ENCODE results near the gene RARG.

The RARG gene

GRCh38 chr12:53210843-53211242 is 21.2 kb downstream of the RARG start:
- no peak overlapping the region for H4K91ac ChIP-seq (ENCODE audit: low read length)
- no peak overlapping the region for H3K23ac ChIP-seq (ENCODE audit: low read length in 2 of 2)
- no peak overlapping the region for H2AK5ac ChIP-seq (ENCODE audit: low read length, severe bottlenecking)
- no peak overlapping the region for H3K4me3 ChIP-seq (ENCODE audit: insufficient read depth in 1 of 2, low read depth in 1 of 2, low read length in 2 of 2)
- H3K79me1 ChIP-seq (replicated peaks; ENCODE audit: low read length, poor library complexity, severe bottlenecking): peaks cover 3% of the 10 kb centered on the region
- H3K9me3 ChIP-seq (ENCODE audit: control insufficient read depth, low read length): no peaks in the 10 kb centered on the region
- H3K4me2 ChIP-seq (ENCODE audit: low read length, poor library complexity, severe bottlenecking): no peak overlapping the region
- no peak overlapping the region for H4K8ac ChIP-seq (ENCODE audit: low read length)
- H2AFZ ChIP-seq (ENCODE audit: low read depth, low read length): no peak overlapping the region
- H3K27ac ChIP-seq (ENCODE audit: low read length, poor library complexity, severe bottlenecking): no peak overlapping the region
- 76% methylated on average over 4 of the region's 4 CpGs for WGBS
- peaks cover 6% of the 10 kb centered on the region for H3K4me1 ChIP-seq (ENCODE audit: control insufficient read depth, insufficient read depth, low read depth, low read length)
- peaks cover 48 to 63% of the 10 kb centered on the region in 2 experiments for H3K36me3 ChIP-seq (ENCODE audit: control insufficient read depth in 1 of 2, insufficient read depth in 2 of 2, low read depth in 1 of 2, low read length in 2 of 2)
- no peak for DNase-seq
- H2BK5ac ChIP-seq (ENCODE audit: low read depth, low read length, poor library complexity, severe bottlenecking): no peak overlapping the region
- H3K27me3 ChIP-seq (ENCODE audit: control insufficient read depth in 1 of 2, insufficient read depth in 1 of 2, low read length in 2 of 2): no peaks in the 10 kb centered on the region
- H2BK15ac ChIP-seq (ENCODE audit: low read depth, poor library complexity, severe bottlenecking): no peak overlapping the region
- no peak overlapping the region for H3K14ac ChIP-seq (ENCODE audit: low read length in 2 of 2)
- no peak overlapping the region for H2BK120ac ChIP-seq (ENCODE audit: low read depth, low read length)
- H2BK12ac ChIP-seq (ENCODE audit: low read length in 2 of 2): no peak overlapping the region
- no peak overlapping the region for H3K9ac ChIP-seq (ENCODE audit: low read length)
- no peak overlapping the region for H3K18ac ChIP-seq (ENCODE audit: low read depth in 1 of 2, low read length in 2 of 2)
- H3K4ac ChIP-seq (ENCODE audit: low read depth in 1 of 2, low read length in 2 of 2): no peak overlapping the region

GRCh38 chr12:53208877-53209463 is 23.0 kb downstream of the RARG start:
- H3K9me3 ChIP-seq (ENCODE audit: control insufficient read depth, low read length): no peaks in the 10 kb centered on the region
- DNase-seq: no peak
- H3K14ac ChIP-seq (ENCODE audit: low read length in 2 of 2): peak overlapping the region in 1 of 2 experiments; percentile 12
- H3K4me3 ChIP-seq (ENCODE audit: insufficient read depth in 1 of 2, low read depth in 1 of 2, low read length in 2 of 2): no peak overlapping the region
- H4K8ac ChIP-seq (ENCODE audit: low read length): peak overlapping the region; percentile 39
- H2BK12ac ChIP-seq (ENCODE audit: low read length in 2 of 2): no peak overlapping the region
- H3K27ac ChIP-seq (ENCODE audit: low read length, poor library complexity, severe bottlenecking): no peak overlapping the region
- H2BK5ac ChIP-seq (ENCODE audit: low read depth, low read length, poor library complexity, severe bottlenecking): no peak overlapping the region
- no peak overlapping the region for H2AFZ ChIP-seq (ENCODE audit: low read depth, low read length)
- H2BK120ac ChIP-seq (ENCODE audit: low read depth, low read length): no peak overlapping the region
- no peak overlapping the region for H3K4me2 ChIP-seq (ENCODE audit: low read length, poor library complexity, severe bottlenecking)
- H3K23ac ChIP-seq (ENCODE audit: low read length in 2 of 2): no peak overlapping the region
- H4K91ac ChIP-seq (ENCODE audit: low read length): peak overlapping the region; percentile 80
- WGBS: 82% methylated on average over 7 of the region's 7 CpGs
- H2BK15ac ChIP-seq (ENCODE audit: low read depth, poor library complexity, severe bottlenecking): peak overlapping the region; percentile 6
- H3K79me1 ChIP-seq (replicated peaks; ENCODE audit: low read length, poor library complexity, severe bottlenecking): no peaks in the 10 kb centered on the region
- H3K9ac ChIP-seq (ENCODE audit: low read length): peak overlapping the region; percentile 14
- H2AK5ac ChIP-seq (ENCODE audit: low read length, severe bottlenecking): no peak overlapping the region
- H3K36me3 ChIP-seq (ENCODE audit: control insufficient read depth in 1 of 2, insufficient read depth in 2 of 2, low read depth in 1 of 2, low read length in 2 of 2): peaks cover 30 to 45% of the 10 kb centered on the region in 2 experiments
- H3K4me1 ChIP-seq (ENCODE audit: control insufficient read depth, insufficient read depth, low read depth, low read length): peaks cover 7% of the 10 kb centered on the region
- peak overlapping the region in 1 of 2 experiments; percentile 62 for H3K18ac ChIP-seq (ENCODE audit: low read depth in 1 of 2, low read length in 2 of 2)
- H3K4ac ChIP-seq (ENCODE audit: low read depth in 1 of 2, low read length in 2 of 2): no peak overlapping the region
- H3K27me3 ChIP-seq (ENCODE audit: control insufficient read depth in 1 of 2, insufficient read depth in 1 of 2, low read length in 2 of 2): no peaks in the 10 kb centered on the region

- no peak overlapping the region for H2BK5ac ChIP-seq (ENCODE audit: low read depth, low read length, poor library complexity, severe bottlenecking)
- H3K79me1 ChIP-seq (replicated peaks; ENCODE audit: low read length, poor library complexity, severe bottlenecking): no peaks in the 10 kb centered on the region
- no peak overlapping the region for H2AK5ac ChIP-seq (ENCODE audit: low read length, severe bottlenecking)
- no peak overlapping the region for H3K4me2 ChIP-seq (ENCODE audit: low read length, poor library complexity, severe bottlenecking)
- H4K91ac ChIP-seq (ENCODE audit: low read length): no peak overlapping the region
- no peak overlapping the region for H3K14ac ChIP-seq (ENCODE audit: low read length in 2 of 2)
- no peak overlapping the region for H3K27ac ChIP-seq (ENCODE audit: low read length, poor library complexity, severe bottlenecking)
- H3K18ac ChIP-seq (ENCODE audit: low read depth in 1 of 2, low read length in 2 of 2): no peak overlapping the region
- no peak overlapping the region for H2BK15ac ChIP-seq (ENCODE audit: low read depth, poor library complexity, severe bottlenecking)
- H3K4me3 ChIP-seq (ENCODE audit: insufficient read depth in 1 of 2, low read depth in 1 of 2, low read length in 2 of 2): no peak overlapping the region
- H3K4ac ChIP-seq (ENCODE audit: low read depth in 1 of 2, low read length in 2 of 2): no peak overlapping the region
- H3K9me3 ChIP-seq (ENCODE audit: control insufficient read depth, low read length): no peaks in the 10 kb centered on the region
- no peak overlapping the region for H4K8ac ChIP-seq (ENCODE audit: low read length)
- H3K9ac ChIP-seq (ENCODE audit: low read length): peak overlapping the region; percentile 14
- WGBS: 78% methylated on average over 2 of the region's 2 CpGs
- no peak overlapping the region for H2BK120ac ChIP-seq (ENCODE audit: low read depth, low read length)
- H2AFZ ChIP-seq (ENCODE audit: low read depth, low read length): no peak overlapping the region
- no peaks in the 10 kb centered on the region for H3K27me3 ChIP-seq (ENCODE audit: control insufficient read depth in 1 of 2, insufficient read depth in 1 of 2, low read length in 2 of 2)
- peaks cover 7% of the 10 kb centered on the region for H3K4me1 ChIP-seq (ENCODE audit: control insufficient read depth, insufficient read depth, low read depth, low read length)
- H2BK12ac ChIP-seq (ENCODE audit: low read length in 2 of 2): no peak overlapping the region
- H3K36me3 ChIP-seq (ENCODE audit: control insufficient read depth in 1 of 2, insufficient read depth in 2 of 2, low read depth in 1 of 2, low read length in 2 of 2): peaks cover 25 to 40% of the 10 kb centered on the region in 2 experiments
- no peak for DNase-seq
- H3K23ac ChIP-seq (ENCODE audit: low read length in 2 of 2): no peak overlapping the region
Measured at GRCh38 chr12:53208435-53208834, 23.6 kb downstream of the RARG start.

- no peak within 1 kb of the TSS for H3K4me2 ChIP-seq (ENCODE audit: low read length, poor library complexity, severe bottlenecking)
- peaks cover 20 to 27% of the 10 kb centered on the region in 2 experiments for H3K36me3 ChIP-seq (ENCODE audit: control insufficient read depth in 1 of 2, insufficient read depth in 2 of 2, low read depth in 1 of 2, low read length in 2 of 2)
- 84% methylated on average over 4 of the region's 5 CpGs for WGBS
- H3K4me3 ChIP-seq (ENCODE audit: insufficient read depth in 1 of 2, low read depth in 1 of 2, low read length in 2 of 2): peak within 1 kb of the TSS in 1 of 2 experiments; percentile 54
- H2AK5ac ChIP-seq (ENCODE audit: low read length, severe bottlenecking): peak within 1 kb of the TSS; percentile 75
- H2BK5ac ChIP-seq (ENCODE audit: low read depth, low read length, poor library complexity, severe bottlenecking): no peak within 1 kb of the TSS
- H3K27ac ChIP-seq (ENCODE audit: low read length, poor library complexity, severe bottlenecking): no peak within 1 kb of the TSS
- H3K14ac ChIP-seq (ENCODE audit: low read length in 2 of 2): peak within 1 kb of the TSS in 1 of 2 experiments; percentile 78
- H3K4ac ChIP-seq (ENCODE audit: low read depth in 1 of 2, low read length in 2 of 2): peak within 1 kb of the TSS; percentile 68 to 78
- H4K8ac ChIP-seq (ENCODE audit: low read length): peak within 1 kb of the TSS; percentile 74
- H2BK12ac ChIP-seq (ENCODE audit: low read length in 2 of 2): peak within 1 kb of the TSS; percentile 49 to 98
- H3K27me3 ChIP-seq (ENCODE audit: control insufficient read depth in 1 of 2, insufficient read depth in 1 of 2, low read length in 2 of 2): no peaks in the 10 kb centered on the region
- peak within 1 kb of the TSS in 1 of 2 experiments; percentile 70 for H3K23ac ChIP-seq (ENCODE audit: low read length in 2 of 2)
- H3K9me3 ChIP-seq (ENCODE audit: control insufficient read depth, low read length): no peaks in the 10 kb centered on the region
- peak within 1 kb of the TSS; percentile 86 for H3K9ac ChIP-seq (ENCODE audit: low read length)
- no peak for DNase-seq
- peak within 1 kb of the TSS; percentile 67 for H4K91ac ChIP-seq (ENCODE audit: low read length)
- no peak within 1 kb of the TSS for H2AFZ ChIP-seq (ENCODE audit: low read depth, low read length)
- no peaks in the 10 kb centered on the region for H3K79me1 ChIP-seq (replicated peaks; ENCODE audit: low read length, poor library complexity, severe bottlenecking)
- peak within 1 kb of the TSS; percentile 37 for H2BK120ac ChIP-seq (ENCODE audit: low read depth, low read length)
- peaks cover 7% of the 10 kb centered on the region for H3K4me1 ChIP-seq (ENCODE audit: control insufficient read depth, insufficient read depth, low read depth, low read length)
- H2BK15ac ChIP-seq (ENCODE audit: low read depth, poor library complexity, severe bottlenecking): peak within 1 kb of the TSS; percentile 77
- peak within 1 kb of the TSS; percentile 34 to 74 for H3K18ac ChIP-seq (ENCODE audit: low read depth in 1 of 2, low read length in 2 of 2)
Measured at GRCh38 chr12:53207042-53207441, 25.0 kb downstream of the RARG start, which contains the start of gene ITGB7. Gene ITGB7 (minus strand): TSS chr12:53207251. CDS start chr12:53200443, 6,808 bp downstream.

All from mesenchymal stem cell (in vitro differentiated cells and primary cell).